ENCODE data around the gene SDR42E1.

DNA sequence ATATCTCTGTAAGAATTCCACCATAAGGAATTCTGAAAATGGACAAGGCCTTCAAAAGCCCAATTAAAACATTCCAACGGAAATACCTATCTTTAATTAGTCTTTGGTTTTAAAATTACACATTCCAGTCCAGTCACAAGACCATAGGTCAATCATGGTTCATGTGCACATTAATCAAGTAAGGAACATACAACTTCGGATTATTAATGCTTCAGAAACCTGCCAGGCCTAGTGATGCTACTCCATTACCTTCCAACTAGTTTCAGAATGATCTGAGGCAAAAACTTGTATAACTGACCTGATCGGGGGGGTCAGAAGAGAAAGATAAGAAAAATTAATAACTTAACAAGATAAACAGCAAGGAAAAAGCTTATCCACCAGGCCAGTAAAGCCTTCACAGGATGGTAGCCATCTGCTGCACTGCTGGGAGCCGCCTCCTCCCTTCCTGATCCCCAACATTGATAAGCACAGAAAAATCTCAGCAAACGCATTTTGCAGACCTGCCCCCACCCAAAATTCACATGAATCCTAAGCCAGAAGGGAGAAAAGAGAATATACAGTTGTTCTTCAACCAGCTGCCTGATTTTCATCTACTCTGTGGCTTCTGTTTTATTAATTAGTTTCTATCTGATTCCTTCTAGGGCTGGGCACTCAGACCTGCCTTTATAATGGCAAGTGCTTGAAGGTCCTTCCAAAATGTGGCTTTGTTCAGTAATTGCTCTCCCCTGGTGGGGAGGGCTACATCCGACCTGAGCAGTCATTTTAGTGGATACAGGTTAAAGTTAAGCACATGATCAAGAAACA is 6.0 kb downstream of the SDR42E1 start:
- TF ChIP-seq, protein P1, sequence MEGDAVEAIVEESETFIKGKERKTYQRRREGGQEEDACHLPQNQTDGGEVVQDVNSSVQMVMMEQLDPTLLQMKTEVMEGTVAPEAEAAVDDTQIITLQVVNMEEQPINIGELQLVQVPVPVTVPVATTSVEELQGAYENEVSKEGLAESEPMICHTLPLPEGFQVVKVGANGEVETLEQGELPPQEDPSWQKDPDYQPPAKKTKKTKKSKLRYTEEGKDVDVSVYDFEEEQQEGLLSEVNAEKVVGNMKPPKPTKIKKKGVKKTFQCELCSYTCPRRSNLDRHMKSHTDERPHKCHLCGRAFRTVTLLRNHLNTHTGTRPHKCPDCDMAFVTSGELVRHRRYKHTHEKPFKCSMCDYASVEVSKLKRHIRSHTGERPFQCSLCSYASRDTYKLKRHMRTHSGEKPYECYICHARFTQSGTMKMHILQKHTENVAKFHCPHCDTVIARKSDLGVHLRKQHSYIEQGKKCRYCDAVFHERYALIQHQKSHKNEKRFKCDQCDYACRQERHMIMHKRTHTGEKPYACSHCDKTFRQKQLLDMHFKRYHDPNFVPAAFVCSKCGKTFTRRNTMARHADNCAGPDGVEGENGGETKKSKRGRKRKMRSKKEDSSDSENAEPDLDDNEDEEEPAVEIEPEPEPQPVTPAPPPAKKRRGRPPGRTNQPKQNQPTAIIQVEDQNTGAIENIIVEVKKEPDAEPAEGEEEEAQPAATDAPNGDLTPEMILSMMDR (IDR thresholded peaks at IDR 0.05): no peak
- TF ChIP-seq POLR2A (IDR thresholded peaks at IDR 0.05): no peak
- TF ChIP-seq POLR2AphosphoS5 (IDR thresholded peaks at IDR 0.05): no peak
